NCI-H2196 (cell line): Measurements from ENCODE around the gene GBGT1.

Experiments used
- DNase-seq: peaks from one replicate; lab custom pipeline; 2025; ENCODE audit not compliant: unreplicated experiment; lab: John Stamatoyannopoulos, UW

GBGT1 gene

DNA sequence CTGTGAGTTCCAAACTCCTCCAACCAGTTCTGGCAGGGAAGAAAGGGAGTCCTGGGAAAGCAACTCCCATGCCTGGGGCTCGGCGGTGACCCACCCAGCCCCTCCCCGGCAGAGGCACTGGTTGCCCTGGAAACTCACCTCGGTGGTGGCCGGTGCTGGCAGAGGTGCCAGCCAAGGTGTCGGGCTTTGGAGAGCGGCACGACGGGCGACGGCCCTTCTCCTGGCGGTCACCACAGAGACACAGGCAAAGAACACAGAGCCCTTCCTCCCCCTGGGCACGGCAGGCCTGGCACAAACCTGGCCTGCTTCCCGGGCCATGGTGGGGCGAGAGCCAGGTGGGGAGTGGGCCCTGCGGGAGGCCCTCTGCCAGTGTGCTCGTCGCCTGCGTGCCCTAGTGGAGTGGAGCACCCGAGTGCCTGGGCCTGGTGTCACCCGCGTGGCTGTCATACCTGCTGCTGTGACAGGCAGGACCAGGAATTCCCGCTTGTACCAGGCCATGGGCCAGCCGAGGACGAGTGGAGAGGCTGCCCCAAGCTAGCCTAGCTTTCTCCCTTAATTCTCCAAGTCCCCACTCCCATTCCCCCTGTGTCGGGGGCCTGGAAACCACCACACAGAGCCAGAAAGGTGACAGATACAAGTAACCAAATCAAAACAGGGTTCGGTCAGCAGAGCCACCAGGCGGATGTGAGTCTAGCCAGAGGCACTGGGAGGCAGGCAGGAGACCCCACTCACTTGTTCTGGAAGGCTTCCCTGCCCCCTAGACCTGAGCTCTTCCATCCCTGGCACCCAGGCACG, 34.5 kb downstream of the GBGT1 start:
- no peak for DNase-seq

DNA sequence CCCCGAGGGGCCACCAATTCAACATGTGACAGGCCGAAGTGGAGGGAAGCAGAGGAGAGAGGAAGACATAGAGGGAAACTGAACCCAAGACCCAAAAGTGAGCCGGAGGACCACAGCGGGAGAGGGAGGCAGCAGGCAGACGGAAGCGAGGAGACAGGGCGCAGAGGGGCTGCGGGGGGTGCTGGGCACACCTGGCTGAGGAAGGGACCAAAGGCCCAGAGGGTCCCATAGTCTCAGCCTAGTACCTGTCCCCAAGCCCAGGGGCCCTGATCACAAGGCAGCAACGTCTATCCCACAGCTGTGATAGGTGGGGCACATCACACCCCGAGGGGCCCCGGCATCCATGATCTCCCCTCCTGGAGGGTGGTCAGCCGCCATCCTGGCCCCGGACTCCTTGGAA, 35.6 kb downstream of the GBGT1 start:
- no peak for DNase-seq

DNA sequence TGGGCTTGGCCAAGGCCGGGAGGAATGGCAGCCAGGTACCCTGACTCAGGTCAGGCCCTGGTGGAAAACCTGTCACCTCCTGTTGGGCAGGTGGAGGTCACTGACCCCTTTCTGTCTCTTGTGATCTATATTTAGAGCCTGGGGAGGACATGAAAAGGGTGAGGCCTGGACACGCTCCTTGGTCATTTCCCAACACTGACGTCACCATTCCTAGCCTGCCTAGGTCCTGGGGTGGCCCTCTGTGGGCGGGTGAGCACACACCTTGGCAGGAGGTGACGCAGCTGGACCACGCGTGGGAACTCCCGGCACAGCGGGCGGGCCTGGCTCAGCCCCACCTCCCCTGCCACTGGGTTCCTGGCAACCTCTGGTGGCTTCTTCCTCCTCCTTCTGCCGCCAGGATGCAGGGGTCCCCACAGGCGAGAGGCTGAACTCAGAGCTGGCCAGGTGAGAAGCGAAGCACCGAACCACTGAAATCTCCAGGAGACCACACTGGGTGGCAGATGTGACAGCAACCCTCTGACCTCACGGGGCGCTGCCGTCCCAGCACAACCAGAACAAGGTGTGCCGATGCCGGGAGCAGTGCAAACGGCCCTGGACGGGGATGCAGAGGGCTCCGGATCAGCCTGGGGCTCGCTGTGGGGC, 36.3 kb downstream of the GBGT1 start:
- DNase-seq, result no peak

DNA sequence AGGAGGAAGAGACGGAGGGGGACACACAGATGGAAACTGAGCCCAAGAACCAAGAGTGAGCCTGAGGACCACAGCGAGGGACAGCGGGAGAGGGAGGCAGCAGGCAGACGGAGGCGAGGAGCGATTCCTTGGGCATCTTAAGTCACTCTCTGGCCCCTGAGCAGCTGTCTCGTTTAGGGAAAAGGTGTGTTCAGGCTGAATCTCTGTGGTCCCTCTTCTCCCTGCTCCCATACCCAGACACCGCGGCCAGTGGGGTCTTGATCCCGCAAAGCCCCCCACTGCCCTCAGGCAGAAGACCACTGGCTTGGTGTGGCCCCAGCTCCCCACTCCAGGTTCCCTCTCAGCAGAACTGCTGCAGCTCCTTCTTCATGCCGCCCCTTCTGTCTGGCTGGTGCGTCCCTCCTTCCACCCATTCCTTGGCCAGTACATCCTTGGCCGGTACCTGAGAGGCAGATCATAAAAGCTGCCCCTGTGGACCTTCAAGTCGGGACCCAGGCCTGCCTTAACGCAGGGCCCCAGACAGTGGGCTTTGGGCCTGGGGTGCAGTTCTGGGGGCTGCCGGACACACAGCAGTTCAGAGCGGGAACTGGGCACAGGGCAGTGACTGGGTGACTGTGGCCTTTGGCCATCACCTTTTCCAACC, 36.9 kb downstream of the GBGT1 start:
- DNase-seq, result no peak

DNA sequence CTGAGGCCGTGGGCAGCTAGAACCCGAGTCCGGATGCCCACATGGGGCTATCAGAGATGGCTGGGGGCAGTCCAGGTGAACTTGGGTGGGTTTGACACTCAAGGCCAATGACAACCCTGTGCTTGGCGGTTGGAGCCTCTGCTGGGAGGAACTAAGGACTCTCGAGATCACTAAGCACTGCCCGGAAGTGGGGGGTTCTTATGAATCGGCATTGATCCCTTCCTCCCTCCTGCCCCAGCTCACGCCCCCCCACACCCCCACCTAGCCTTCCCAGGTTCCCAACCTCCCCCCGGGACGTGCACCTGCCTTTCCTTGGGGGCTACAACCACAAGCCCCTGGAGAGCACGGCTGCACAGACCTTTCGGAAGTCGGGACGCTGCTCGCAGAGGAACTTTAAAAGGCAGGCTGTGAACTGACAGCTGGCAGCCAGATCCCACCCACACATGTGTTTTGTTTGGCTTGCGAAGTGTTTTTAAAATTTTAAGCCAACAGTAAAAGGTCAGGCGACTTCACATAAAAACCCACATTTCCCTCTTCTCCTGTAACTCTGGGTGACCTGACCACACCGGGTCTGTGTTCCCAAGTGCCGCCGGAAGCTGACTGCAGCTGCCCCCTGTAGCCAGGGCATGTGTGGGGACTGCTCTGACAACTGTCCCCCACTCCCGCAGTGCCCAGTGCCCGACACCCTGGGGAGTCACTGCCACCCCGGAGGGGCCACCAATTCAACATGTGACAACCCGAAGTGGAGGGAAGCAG, 37.6 kb downstream of the GBGT1 start:
- DNase-seq, result no peak

DNA sequence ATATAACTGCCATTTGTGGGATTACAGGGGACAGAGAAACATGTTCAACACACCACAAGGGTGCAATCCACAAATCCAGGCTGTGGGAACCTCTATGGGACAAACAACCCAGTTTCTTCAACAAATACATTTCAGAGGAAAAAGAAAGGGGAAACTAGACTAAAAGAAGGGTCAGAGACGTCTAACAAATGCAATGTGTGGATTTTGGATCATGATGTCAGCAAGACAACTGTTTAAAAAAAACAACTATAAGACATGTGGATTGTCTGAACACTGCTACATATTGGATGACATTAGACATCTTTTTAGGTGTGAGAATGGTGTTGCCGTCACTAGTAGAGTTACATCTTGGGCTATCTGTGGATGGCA, 38.8 kb downstream of the GBGT1 start:
- DNase-seq, result no peak

DNA sequence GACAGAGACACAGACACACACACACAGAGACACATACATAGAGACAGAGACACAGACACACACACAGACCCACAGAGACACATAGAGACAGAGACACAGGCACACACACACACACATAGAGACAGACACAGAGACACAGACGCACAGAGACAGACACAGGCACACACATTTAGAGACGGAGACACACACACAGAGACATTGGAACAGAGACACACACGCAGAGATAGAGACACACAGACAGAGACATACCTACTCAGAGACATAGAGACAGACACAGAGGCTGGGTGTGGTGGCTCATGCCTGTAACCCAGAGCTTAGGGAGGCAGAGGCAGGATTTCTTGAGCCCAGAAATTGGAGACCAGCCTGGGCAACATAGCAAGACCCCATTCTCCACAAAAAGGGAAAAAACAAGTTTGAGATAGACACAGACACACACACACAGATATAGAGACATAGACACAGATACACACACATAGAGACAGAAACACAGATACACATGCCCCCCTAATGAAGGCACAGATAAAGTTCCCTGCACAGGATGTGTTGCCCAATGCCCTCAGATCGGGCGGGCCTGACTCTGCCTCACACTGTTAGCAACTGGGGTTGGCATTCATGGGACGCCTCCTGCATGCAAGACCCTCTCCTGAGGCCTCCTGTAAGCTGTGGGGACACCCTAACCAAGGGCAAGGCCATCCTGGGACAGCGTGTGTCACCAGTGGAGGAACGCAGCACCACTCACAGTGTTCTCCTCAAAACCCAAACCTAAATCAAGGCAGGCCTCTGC, 39.4 kb downstream of the GBGT1 start:
- DNase-seq, result no peak

DNA sequence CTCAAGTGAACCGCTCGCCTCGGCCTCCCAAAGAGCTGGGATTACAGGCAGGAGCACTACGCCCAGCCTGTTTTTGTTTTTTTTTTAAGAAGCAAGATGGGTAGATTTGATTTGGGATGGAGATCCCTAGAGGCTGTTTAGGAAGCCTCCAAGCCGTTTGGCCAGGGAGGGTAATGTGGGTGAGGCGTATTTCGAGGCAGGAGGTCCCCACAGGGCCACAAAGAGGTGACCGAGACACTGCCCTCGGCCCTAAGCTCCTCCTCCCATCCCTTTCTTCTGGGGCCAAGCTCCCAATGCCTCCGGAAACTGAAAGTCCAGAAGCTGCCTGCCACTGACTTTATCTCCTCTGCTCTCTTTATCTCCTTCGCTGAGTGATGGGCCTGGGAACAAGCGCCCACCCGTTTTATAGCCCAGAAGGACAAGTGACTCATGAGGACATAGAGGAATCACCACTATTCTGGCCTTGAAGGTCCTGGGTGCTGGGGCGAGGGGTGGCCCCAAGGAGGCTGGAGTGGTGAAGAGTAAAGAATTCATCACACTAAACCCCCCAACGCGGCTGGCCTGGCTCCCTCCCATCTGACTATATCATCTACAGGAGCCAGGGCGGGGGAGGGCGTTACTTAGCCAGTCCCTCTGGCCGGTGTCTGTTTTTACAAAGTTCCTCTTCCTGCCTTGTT, 40.6 kb downstream of the GBGT1 start:
- DNase-seq, result no peak

DNA sequence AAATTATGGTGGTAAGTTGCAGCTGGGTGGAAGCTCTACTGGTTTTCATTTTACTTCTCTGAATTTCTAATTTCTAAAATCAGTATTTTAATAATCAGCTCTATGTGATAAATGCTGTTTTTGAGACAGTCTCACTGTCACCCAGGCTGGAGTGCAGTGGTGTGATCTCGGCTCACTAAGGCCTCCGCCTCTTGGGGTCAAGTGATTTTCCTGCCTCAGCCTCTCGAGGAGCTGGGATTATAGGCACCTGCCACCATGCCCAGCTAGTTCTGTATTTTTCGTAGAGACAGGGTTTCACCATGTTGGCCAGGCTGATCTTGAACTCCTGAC, 41.1 kb downstream of the GBGT1 start:
- DNase-seq, result no peak

DNA sequence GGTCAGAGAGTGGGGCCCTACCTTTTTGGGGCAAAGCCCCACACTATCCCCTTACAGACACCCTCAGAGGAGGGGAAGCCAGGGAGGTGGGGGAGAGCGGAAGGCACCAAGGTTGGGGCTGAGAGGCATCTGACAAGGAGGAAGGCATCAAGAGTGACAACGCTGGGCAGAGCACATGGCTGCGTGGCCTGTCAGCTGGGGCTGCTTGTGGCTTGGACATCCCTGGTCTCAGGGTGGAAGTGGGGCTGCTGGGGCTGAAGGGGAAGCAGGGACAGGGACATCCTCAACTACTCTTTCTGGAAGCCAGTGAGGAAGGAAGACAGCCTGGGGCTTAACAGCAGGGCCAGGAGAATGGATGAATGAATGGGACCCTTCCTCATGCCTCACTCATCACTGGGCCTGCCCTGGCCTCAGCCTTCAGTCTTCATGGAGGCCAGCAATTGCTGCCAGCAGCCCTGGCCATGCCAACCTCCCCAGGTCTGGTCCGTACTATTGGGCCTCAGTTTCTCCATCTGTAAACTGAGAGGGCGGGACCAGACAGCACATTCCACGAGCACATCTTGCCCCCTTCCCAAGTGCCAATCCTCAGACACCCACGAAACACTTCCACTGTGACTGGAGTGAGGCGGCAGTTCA, 41.7 kb downstream of the GBGT1 start:
- DNase-seq, result no peak

DNA sequence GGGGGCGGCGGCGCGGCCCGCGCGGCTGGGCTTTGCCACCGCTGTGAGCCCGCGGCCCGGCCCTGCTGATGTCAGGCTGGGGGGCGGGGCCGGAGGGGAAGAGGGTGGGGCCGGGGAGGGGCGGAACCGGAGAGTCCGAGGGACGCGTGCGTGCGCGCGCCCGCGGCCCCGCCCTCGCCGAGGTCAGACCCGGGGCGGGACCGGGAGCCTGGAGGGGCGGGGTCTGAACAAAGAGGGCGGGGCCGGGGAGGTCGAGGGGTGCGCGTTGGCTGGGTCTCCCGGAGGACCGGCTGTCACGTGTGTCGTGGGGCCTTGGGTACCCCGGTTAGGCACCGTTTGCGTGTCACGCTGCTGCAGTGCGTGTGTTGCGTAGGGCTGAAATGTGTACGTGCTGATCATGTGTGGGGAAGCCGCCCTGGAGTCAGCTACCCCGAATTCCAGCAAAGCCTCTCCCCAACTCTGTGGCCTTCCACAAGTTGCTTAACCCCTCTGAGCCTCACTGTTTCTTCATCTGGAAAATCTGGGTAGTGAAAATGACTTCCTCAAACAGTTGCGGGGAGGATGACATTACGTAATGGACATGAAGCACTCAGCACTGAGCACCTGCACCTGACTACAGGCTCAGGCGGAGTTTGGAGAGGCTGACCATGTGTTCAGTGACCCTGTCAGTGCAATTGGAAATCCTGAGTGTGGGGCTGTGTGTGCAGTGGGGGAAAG, 42.4 kb downstream of the GBGT1 start, which contains the start of gene RALGDS:
TSS of gene RALGDS (minus strand) at position 43 of the 717 bp plus-strand sequence. CDS start 86 bp downstream, outside the sequence.
- DNase-seq, result peak; percentile 89

DNA sequence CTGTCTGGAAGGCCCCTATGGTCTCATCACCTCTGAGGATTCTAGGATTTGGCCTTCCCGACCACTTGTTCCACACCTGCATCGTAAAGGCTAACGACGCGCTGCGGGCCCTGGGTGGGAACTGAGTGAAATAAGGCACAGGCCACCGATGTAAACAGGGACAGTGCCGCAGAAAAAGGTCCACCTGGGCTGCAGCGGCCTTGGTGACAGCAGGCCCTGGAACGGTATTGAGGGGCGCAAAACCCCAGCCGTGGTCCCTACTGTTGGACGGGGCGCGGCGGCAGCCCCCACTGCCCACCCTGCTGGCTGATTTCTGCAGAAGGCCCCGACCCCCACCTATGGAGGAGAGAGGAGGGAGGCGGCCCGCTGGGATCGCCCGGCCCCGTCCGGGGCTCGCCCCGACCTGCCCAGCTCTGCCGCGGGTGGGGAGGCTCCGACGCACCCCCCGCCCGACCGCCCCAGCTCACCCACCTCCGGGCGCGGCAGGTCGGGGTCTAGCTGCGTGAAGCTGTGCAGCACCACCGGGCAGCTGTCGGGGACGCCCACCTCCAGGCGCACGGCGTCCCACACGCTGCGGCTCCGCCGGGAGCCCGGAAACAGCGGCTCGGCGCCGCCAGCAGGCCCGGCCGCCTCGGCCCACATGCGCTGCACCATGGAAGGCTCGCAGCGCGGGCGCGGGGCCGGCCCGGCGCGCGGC, 43.1 kb downstream of the GBGT1 start:
- DNase-seq, result no peak

DNA sequence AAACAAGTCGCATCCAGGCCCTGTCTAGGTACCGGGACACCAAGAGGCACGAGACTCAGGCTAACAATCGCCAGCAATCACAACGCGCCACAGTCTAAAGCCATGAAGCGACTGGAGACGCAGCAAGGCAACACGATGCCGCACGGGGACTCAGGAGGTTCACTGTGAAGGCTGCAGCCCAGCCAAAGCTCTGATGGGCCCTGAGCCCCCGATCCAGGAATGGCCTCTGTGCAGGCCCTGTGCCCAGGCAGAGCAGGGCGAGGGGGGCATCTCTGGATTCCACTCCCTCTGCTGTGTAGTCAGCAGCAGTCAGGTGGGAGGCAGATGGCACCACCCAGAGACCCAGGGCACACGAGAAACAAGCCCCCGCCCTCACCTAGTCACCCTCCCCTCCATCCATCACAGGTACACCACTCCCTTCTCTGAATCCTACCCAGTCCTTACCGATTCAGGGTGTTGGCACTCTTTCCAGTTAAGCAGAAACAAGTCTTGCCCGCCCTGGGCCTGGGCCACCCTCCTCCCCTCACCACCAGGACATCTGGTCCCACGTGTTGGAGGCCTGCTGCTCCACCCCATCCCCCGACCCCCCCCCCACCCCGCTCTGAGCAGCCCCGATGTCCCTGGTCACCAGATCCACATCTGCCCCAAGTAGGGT, 43.7 kb downstream of the GBGT1 start:
- DNase-seq, result no peak

DNA sequence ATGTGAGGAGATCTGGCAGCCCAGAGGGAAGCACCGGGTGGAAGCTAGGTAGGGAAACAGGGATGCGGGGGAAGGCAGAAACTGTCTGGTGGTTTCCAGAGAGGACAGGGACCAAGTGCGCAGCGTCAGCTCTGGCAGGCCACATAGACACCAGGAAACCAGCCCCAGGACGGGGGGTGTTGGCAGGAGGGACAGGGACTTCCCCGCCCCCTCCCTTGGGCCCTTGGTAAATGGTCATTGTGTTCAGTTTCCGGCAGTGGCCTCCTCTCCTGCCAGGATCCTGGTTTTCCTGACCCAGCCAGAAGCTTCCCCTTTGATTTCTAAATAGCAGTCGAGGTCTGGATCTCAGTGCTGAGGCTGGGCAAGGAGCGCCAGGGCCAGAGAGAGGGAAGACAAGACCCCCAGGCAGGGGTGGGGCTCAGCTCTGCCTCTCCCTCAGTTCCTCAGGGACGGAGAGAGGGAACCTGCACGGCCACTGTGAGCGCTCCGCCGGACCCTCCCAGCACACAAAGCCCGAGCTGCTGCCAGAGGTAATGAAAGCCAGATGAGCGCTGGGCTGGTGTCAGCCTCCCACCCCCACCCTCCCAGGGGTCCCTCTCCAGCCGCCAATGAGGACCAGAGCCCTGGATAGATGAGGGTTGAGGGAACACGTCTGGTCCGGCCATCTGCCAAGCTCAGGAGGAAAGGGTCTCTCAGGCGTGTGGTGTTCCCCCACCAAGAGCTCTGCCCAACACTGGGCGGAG, 44.4 kb downstream of the GBGT1 start:
- no peak for DNase-seq

DNA sequence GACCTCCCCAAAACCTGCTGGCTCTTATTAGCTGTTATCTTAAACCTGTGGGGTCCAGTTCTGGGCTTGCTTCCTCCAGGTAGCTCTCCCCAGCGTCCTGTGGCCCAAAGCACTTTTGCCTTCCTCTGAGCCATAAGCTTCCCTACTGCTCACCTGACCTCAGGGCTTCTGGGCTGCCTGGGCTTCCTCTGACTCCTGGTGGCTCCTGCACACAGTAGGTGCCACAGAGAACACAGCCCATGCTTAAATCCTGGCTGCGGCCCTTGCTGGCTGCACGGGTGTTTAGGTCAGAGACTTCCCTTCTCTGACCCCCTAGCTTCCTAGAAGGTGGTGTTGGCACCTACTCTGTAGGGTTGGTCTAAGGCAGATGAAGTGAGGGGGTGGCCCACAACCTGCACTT, 45.1 kb downstream of the GBGT1 start:
- no peak for DNase-seq

DNA sequence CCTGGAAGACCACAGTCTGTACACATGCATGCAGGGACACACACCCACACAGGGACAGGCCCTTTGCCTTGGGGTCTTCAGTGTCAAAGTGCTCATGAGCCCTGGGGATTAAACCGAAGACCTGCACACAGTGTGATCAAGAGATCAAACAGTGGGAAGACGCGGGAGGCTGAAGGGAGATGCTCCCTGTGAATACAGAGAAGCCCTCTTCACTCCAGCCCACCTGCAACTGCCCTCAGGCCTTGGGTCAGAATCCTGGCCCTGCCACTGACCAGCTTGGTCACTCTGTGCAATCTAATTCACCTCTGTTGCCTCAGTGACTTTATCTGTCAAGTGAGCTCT, 45.6 kb downstream of the GBGT1 start:
- DNase-seq, result no peak
